SK-N-SH treated with all-trans-retinoic acid at 6 μM for 48 hours (cell line): ENCODE data around the gene MTCL1.

Source experiments
- ATAC-seq: fragments of 200-7000 bp; cut with Tn5 transposase; 3 replicates; pipeline ENCODE4 v1.9.1; 2020; ENCODE audit warnings: mild to moderate bottlenecking, moderate library complexity
- ARNTL ChIP-seq: fragments of 450-650 bp; formaldehyde crosslinking; IDR thresholded peaks from 2 replicates; pipeline ENCODE4 v1.5.0; 2020; ENCODE audit warnings: low read depth, mild to moderate bottlenecking, moderate library complexity, borderline replicate concordance
- CREB5 ChIP-seq: fragments of 250-450 bp; sonication (Bioruptor Pico); IDR thresholded peaks from 2 replicates; pipeline ENCODE4 v1.5.1; 2020; ENCODE audit warnings: low read depth, mild to moderate bottlenecking, moderate library complexity
- CSDC2 ChIP-seq: fragments of 250-450 bp; sonication (Bioruptor Pico); IDR thresholded peaks from 2 replicates; pipeline ENCODE4 v1.5.0; 2020; ENCODE audit warnings: mild to moderate bottlenecking, moderate library complexity
- ESRRG ChIP-seq: fragments of 250-450 bp; sonication (Bioruptor Pico); IDR thresholded peaks from 2 replicates; pipeline ENCODE4 v1.6.1; 2021; ENCODE audit warnings: mild to moderate bottlenecking
- GLIS3 ChIP-seq: fragments of 250-450 bp; sonication (Bioruptor Pico); IDR thresholded peaks from 2 replicates; pipeline ENCODE4 v1.5.0; 2020; ENCODE audit warnings: mild to moderate bottlenecking, moderate library complexity
- ISL1 ChIP-seq: fragments of 250-450 bp; sonication (Bioruptor Pico); IDR thresholded peaks from 2 replicates; pipeline ENCODE4 v2.1.2; 2022; ENCODE audit warnings: mild to moderate bottlenecking, moderate library complexity
- OSR1 ChIP-seq: fragments of 250-450 bp; sonication (Bioruptor Pico); IDR thresholded peaks from 2 replicates; pipeline ENCODE4 v1.8.0; 2022; ENCODE audit warnings: moderate library complexity, mild to moderate bottlenecking, inconsistent platforms
- PATZ1 ChIP-seq: fragments of 250-450 bp; sonication (Bioruptor Pico); IDR thresholded peaks from 2 replicates; pipeline ENCODE4 v1.8.0; 2020; ENCODE audit warnings: mild to moderate bottlenecking, moderate library complexity, borderline replicate concordance
- POU6F1 ChIP-seq: fragments of 250-450 bp; sonication (Bioruptor Pico); IDR thresholded peaks from 2 replicates; pipeline ENCODE4 v1.8.0; 2021; ENCODE audit warnings: low read depth, mild to moderate bottlenecking, moderate library complexity, borderline replicate concordance
- RARB ChIP-seq: fragments of 250-450 bp; sonication (Bioruptor Pico); IDR thresholded peaks from 2 replicates; pipeline ENCODE4 v1.8.0; 2021; ENCODE audit warnings: mild to moderate bottlenecking, moderate library complexity
- SNAI2 ChIP-seq: fragments of 250-450 bp; sonication (Bioruptor Pico); IDR thresholded peaks from 2 replicates; pipeline ENCODE4 v1.5.0; 2020; ENCODE audit warnings: mild to moderate bottlenecking, moderate library complexity
- TCF4 ChIP-seq: fragments of 250-450 bp; sonication (Bioruptor Pico); IDR thresholded peaks from 2 replicates; pipeline ENCODE4 v1.8.0; 2021; ENCODE audit warnings: mild to moderate bottlenecking, moderate library complexity, borderline replicate concordance
- TOX ChIP-seq: fragments of 250-450 bp; sonication (Bioruptor Pico); IDR thresholded peaks from 2 replicates; pipeline ENCODE4 v1.8.0; 2021; ENCODE audit warnings: mild to moderate bottlenecking, moderate library complexity, borderline replicate concordance
- TSHZ2 ChIP-seq: fragments of 250-450 bp; sonication (Bioruptor Pico); IDR thresholded peaks from 2 replicates; pipeline ENCODE4 v1.5.0; 2020; ENCODE audit warnings: mild to moderate bottlenecking, moderate library complexity
- ZC3H10 ChIP-seq: fragments of 250-450 bp; sonication (Bioruptor Pico); IDR thresholded peaks from 2 replicates; pipeline ENCODE4 v1.5.1; 2021; ENCODE audit warnings: mild to moderate bottlenecking, moderate library complexity
- ZFP3 ChIP-seq: fragments of 250-450 bp; sonication (Bioruptor Pico); IDR thresholded peaks from 2 replicates; pipeline ENCODE4 v1.5.0; 2020; ENCODE audit warnings: mild to moderate bottlenecking, moderate library complexity
- ZFP30 ChIP-seq: fragments of 450-650 bp; formaldehyde crosslinking; IDR thresholded peaks from 2 replicates; pipeline ENCODE4 v1.5.0; 2022; ENCODE audit warnings: mild to moderate bottlenecking, moderate library complexity
- ZNF565 ChIP-seq: fragments of 450-650 bp; formaldehyde crosslinking; conservative IDR thresholded peaks from 2 replicates; pipeline ENCODE4 v1.5.0; 2020; ENCODE audit warnings: low read depth, mild to moderate bottlenecking, moderate library complexity
- ZNF70 ChIP-seq: fragments of 450-650 bp; formaldehyde crosslinking; IDR thresholded peaks from 2 replicates; pipeline ENCODE4 v1.5.0; 2020; ENCODE audit warnings: mild to moderate bottlenecking, moderate library complexity
- ZNF8 ChIP-seq: fragments of 450-650 bp; formaldehyde crosslinking; IDR thresholded peaks from 2 replicates; pipeline ENCODE4 v1.5.0; 2020; ENCODE audit warnings: mild to moderate bottlenecking, moderate library complexity

Gene MTCL1

GRCh38 chr18:8721094-8721669, 15.8 kb downstream of the MTCL1 start (continued):
- TF ChIP-seq PATZ1 (CRISPR knock-in tag) (no peak), RARB (CRISPR knock-in tag) (no peak), ZNF70 (CRISPR knock-in tag) (no peak), OSR1 (no peak), POU6F1 (no peak), ZNF8 (CRISPR knock-in tag) (no peak), GLIS3 (no peak), CSDC2 (CRISPR knock-in tag) (no peak), TCF4 (CRISPR knock-in tag) (no peak), TOX (CRISPR knock-in tag) (no peak)
- TF ChIP-seq, all 23 proteins: peak for 0

GRCh38 chr18:8721716-8722115, 16.4 kb downstream of the MTCL1 start:
- TF ChIP-seq ZNF70 (CRISPR knock-in tag): no peak
- TF ChIP-seq SNAI2: no peak
- TF ChIP-seq CSDC2 (CRISPR knock-in tag): no peak
- TF ChIP-seq PATZ1 (CRISPR knock-in tag): no peak
- no peak for TF ChIP-seq TSHZ2
- no peak for TF ChIP-seq TCF4 (CRISPR knock-in tag)
- TF ChIP-seq POU6F1: no peak
- TF ChIP-seq CREB5: no peak
- no peak for TF ChIP-seq TOX (CRISPR knock-in tag)
- no peak for TF ChIP-seq ESRRG (CRISPR knock-in tag)
- no peak for TF ChIP-seq ZFP3
- no peak for TF ChIP-seq ZFP30 (CRISPR knock-in tag)
- TF ChIP-seq ISL1 (CRISPR knock-in tag): no peak
- no peak for TF ChIP-seq RARB (CRISPR knock-in tag)
- TF ChIP-seq ZC3H10 (CRISPR knock-in tag): no peak
- no peak for TF ChIP-seq ARNTL (CRISPR knock-in tag)
- TF ChIP-seq ZNF565: no peak
- no peak for TF ChIP-seq ZNF8 (CRISPR knock-in tag)
- ATAC-seq: peak; percentile 56
